IPS DF 6.9 (cell line): ENCODE measurements around the gene RELA.
A peak's percentile ranks its signal among the peaks of the same experiment; 100 is the strongest.
"Not testable (repeated sequence)": the region's sequence is repeated elsewhere in the genome, so short reads cannot be mapped to it uniquely, and the experiment has no call there.

Experiments
- DNase-seq: peaks from one replicate; pipeline ENCODE4 v3.0.0-alpha.2; 2013; ENCODE audit warnings: low read depth, low spot score
- H3K27ac ChIP-seq: one replicate; pipeline ENCODE4 v1.5.1; 2013; ENCODE audit warnings: low read length, control low read depth
- H3K27me3 ChIP-seq: 2 replicates; pipeline ENCODE4 v1.6.1; 2013; ENCODE audit warnings: mild to moderate bottlenecking, low read length; ENCODE audit not compliant: control insufficient read depth, insufficient read depth
- H3K36me3 ChIP-seq: 2 replicates; pipeline ENCODE4 v1.6.1; 2013; ENCODE audit warnings: low read length; ENCODE audit not compliant: control insufficient read depth, insufficient read depth
- H3K4me1 ChIP-seq: 2 replicates; pipeline ENCODE4 v1.6.1; 2013; ENCODE audit warnings: low read length; ENCODE audit not compliant: control insufficient read depth, insufficient read depth
- H3K4me3 ChIP-seq: 2 replicates; pipeline ENCODE4 v1.5.1; 2013; ENCODE audit warnings: mild to moderate bottlenecking, low read length
- H3K9me3 ChIP-seq: 2 replicates; pipeline ENCODE4 v1.6.1; 2013; ENCODE audit warnings: low read length, inconsistent platforms; ENCODE audit not compliant: control insufficient read depth, insufficient read depth
- WGBS: extraction: QIAGEN DNeasy Blood & Tissue Kit; methylation state at CpG from one replicate; pipeline ENCODE4 v1.1.7; 2013; ENCODE audit warnings: mixed read lengths, missing lambda C conversion rate; ENCODE audit not compliant: insufficient read length, insufficient coverage; 5-methylcytosine and 5-hydroxymethylcytosine counted together

RELA gene

DNA sequence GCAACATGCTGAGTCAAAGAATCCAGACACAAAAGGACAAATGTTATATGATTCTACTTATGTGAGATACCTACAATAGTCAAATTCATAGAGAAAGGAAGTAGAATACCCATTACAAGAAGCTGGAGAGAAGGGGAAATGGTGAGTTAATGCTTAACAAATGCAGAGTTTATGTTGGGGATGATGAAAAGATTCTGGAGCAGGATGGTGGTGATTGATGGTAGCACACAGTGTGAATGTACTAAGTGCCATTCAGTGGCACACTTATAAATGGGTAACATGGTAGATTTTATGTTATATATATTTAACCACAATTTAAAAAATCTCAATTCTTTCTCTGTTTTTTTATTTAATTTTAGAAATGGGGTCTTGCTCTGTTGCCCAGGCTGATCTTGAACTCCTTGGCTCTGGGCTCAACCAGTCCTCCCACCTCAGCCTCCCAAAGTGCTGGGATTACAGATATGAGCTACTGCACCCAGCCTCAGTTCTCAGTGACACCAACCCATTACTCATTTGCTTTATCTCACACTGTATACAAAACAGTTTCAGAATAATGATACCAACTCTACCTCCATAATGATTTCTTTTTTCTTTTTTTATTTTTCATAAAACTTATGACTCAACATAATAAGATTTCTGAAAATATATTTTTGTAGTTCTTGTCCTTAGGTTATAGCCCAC lies 9.6 kb upstream of the RELA start:
- Histone ChIP-seq H3K36me3 (no peaks in the 10 kb centered on the region), H3K27me3 (no peaks in the 10 kb centered on the region), H3K4me1 (no peaks in the 10 kb centered on the region), H3K27ac (no peak overlapping the region), H3K9me3 (no peaks in the 10 kb centered on the region), H3K4me3 (no peak overlapping the region)
- DNase-seq: no peak

GRCh38 chr11:65663639-65664200 lies 1.0 kb upstream of the RELA start:
- peak overlapping the region; percentile 67 for H3K4me3 ChIP-seq
- H3K27me3 ChIP-seq: no peaks in the 10 kb centered on the region
- peaks cover 12% of the 10 kb centered on the region for H3K36me3 ChIP-seq
- no peak overlapping the region for H3K27ac ChIP-seq
- no peaks in the 10 kb centered on the region for H3K4me1 ChIP-seq
- WGBS: no CpG with 5 or more reads among the region's 15 CpGs
- no peaks in the 10 kb centered on the region for H3K9me3 ChIP-seq
- DNase-seq: no peak

GRCh38 chr11:65662247-65662798 lies 393 bp downstream of the RELA start:
- DNase-seq: no peak
- H3K36me3 ChIP-seq: peaks cover 25% of the 10 kb centered on the region
- H3K4me3 ChIP-seq: peak overlapping the region; percentile 67
- no peaks in the 10 kb centered on the region for H3K4me1 ChIP-seq
- H3K27ac ChIP-seq: no peak overlapping the region
- WGBS: no CpG with 5 or more reads among the region's 29 CpGs
- H3K9me3 ChIP-seq: no peaks in the 10 kb centered on the region
- H3K27me3 ChIP-seq: no peaks in the 10 kb centered on the region

DNA sequence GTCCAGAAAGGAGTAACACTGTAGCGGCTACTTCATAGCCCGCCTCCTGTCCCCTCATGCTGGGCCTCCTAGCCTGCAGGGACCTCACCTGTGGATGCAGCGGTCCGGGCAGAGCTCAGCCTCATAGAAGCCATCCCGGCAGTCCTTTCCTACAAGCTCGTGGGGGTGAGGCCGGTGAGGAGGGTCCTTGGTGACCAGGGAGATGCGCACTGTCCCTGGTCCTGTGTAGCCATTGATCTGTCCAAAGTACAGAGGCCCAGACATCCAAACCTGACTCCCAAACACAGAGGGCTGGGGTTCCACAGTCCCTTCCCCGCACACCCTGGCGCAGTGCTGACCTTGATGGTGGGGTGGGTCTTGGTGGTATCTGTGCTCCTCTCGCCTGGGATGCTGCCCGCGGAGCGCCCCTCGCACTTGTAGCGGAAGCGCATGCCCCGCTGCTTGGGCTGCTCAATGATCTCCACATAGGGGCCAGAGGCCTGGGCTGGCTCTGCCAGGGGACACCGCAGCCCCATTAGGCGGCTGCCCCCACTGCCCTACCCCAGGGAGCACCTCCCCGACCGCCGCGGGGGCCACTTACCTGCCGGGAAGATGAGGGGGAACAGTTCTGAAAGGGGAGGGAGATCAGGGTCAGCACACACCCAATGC lies 993 bp downstream of the RELA start:
- DNase-seq: no peak
- WGBS: no CpG with 5 or more reads among the region's 25 CpGs
- peaks cover 28% of the 10 kb centered on the region for H3K36me3 ChIP-seq

GRCh38 chr11:65660908-65661307 lies 1.8 kb downstream of the RELA start:
- H3K27ac ChIP-seq, DNase-seq, H3K4me1 ChIP-seq, H3K4me3 ChIP-seq, H3K9me3 ChIP-seq, H3K27me3 ChIP-seq: not testable (repeated sequence)
- peaks cover 29% of the 10 kb centered on the region for H3K36me3 ChIP-seq
- no CpG with 5 or more reads among the region's 9 CpGs for WGBS

More for the DNA sequence above, 993 bp downstream of the RELA start:
- Histone ChIP-seq H3K27ac (no peak overlapping the region), H3K9me3 (no peaks in the 10 kb centered on the region), H3K4me3 (peak overlapping the region; percentile 67; the same call in 1 of the 2 replicates), H3K27me3 (no peaks in the 10 kb centered on the region), H3K4me1 (no peaks in the 10 kb centered on the region)

DNA sequence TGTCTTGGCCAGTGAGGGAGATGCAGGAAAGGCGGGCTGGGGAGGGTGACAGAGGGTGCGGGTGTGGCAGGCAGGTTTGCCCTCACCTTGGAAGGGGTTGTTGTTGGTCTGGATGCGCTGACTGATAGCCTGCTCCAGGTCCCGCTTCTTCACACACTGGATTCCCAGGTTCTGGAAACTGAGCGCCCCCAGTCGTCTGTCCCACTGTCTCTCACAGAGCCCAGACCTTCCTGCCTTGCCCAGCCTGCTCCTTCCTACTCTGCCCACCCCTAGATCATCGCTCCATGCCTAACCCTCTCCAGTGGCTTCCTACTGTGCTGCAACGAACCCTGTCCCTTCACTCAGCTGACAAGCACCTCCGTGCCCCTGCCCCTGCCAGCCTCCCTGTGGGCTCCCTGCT lies 2.7 kb downstream of the RELA start:
- no peak overlapping the region for H3K4me3 ChIP-seq
- H3K27ac ChIP-seq: no peak overlapping the region
- H3K27me3 ChIP-seq: no peaks in the 10 kb centered on the region
- no peaks in the 10 kb centered on the region for H3K4me1 ChIP-seq
- no peak for DNase-seq
- no CpG with 5 or more reads among the region's 9 CpGs for WGBS
- H3K9me3 ChIP-seq: no peaks in the 10 kb centered on the region
- H3K36me3 ChIP-seq: peaks cover 33% of the 10 kb centered on the region

GRCh38 chr11:65658174-65659021 lies 4.3 kb downstream of the RELA start:
- Histone ChIP-seq H3K4me1 (no peaks in the 10 kb centered on the region), H3K36me3 (peaks cover 33% of the 10 kb centered on the region), H3K27ac (no peak overlapping the region), H3K4me3 (no peak overlapping the region), H3K9me3 (no peaks in the 10 kb centered on the region), H3K27me3 (no peaks in the 10 kb centered on the region)
- WGBS: 100% methylated on average over 1 of the region's 21 CpGs
- DNase-seq: no peak

- Histone ChIP-seq H3K4me1 (no peaks in the 10 kb centered on the region), H3K4me3 (no peak overlapping the region), H3K36me3 (peaks cover 33% of the 10 kb centered on the region), H3K27me3 (no peaks in the 10 kb centered on the region), H3K27ac (no peak overlapping the region), H3K9me3 (no peaks in the 10 kb centered on the region)
- no CpG with 5 or more reads among the region's 7 CpGs for WGBS
- no peak for DNase-seq
Observed at GRCh38 chr11:65657426-65657825, 5.3 kb downstream of the RELA start.

DNA sequence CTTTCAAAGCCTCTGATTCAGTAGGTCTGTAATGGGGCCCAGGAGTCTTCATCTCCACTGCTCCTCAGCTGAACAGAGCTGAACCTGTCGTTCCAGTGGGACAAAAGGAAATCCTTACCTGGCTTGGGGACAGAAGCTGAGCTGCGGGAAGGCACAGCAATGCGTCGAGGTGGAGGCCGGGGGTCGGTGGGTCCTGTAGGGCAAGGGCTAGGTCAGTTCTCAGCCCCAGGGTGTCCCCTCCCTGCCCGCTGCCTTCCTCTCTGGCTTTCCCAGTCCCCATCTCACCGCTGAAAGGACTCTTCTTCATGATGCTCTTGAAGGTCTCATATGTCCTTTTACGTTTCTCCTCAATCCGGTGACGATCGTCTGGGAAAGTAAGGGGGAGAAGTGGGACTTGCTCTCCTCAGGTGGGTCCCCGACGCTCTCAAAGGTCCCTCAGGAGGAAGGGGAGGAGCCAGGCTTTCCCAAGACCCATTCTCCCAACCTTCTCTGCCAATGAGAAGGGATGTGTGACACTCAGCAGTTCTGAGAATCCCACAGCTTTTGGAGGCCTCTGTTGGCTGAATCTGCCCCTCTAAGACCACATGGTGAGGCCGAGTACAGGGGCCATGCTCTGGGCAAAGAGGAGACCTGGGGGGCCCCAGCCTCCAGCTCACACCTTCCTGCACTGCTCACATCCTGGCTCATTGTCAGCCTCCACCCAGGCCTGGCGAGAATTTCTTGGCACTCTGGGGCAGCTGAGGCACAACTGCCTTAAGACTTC lies 7.0 kb downstream of the RELA start:
- WGBS: no CpG with 5 or more reads among the region's 16 CpGs
- Histone ChIP-seq H3K27me3 (no peaks in the 10 kb centered on the region), H3K4me1 (peaks cover 2% of the 10 kb centered on the region; the same call in 1 of the 2 replicates), H3K9me3 (no peaks in the 10 kb centered on the region), H3K36me3 (peaks cover 33% of the 10 kb centered on the region), H3K4me3 (no peak overlapping the region), H3K27ac (no peak overlapping the region)
- DNase-seq: no peak
